Limb (tissue), 2 donors: ENCODE data around the gene RPL9.
"Not testable (repeated sequence)": the region's sequence is repeated elsewhere in the genome, so short reads cannot be mapped to it uniquely, and the experiment has no call there.

ENCODE experiments used
- DNase-seq, 2 donors: peaks; one replicate each; pipeline ENCODE4 v3.0.0-alpha.2; 2016; ENCODE audit errors: extremely low spot score in 2 of 2

RPL9 gene

DNA sequence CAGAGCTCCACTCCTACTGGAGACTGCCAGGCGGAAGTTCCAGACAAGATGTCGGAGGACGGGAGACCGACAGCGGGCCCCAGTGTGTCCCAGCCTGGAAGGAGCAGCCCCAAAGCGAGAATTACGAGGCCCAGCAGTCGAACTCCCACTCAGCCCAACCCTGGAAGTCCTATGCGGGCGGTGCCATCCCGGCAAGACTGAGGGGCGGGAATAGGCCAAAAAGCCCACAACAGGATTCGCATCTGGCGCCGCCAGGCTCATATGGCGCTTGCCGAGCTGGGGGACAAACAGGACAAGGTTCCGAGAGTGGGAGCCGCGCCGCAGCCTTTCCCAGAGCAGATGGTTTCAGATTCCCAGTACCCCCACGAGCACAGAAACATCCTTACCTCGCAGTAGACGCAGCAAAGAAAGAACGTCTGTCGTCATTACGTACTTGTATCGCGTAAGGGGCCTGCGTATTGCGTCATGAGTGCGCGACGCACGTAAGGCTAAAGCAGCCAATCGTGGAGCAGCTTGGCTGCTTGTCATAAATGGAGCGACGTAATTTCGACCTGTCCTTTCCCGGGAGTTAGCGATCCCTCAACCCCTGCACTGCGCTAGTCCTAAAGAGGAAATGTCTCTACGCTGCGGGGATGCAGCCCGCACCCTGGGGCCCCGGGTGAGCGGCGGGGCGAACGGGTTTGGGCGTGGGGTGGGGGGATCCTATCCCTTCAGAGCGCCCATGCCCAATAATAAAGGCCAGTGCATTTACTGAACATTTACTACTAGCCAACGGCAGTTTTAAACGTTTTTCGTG, at the start of gene RPL9, which contains the start of gene LIAS:
RPL9 (minus strand) TSS at position 418 of the 796 bp plus-strand sequence. CDS start 483 bp downstream, outside the sequence.
LIAS (plus strand) TSS at position 552 of the 796 bp plus-strand sequence; CDS start at position 614, 62 bp downstream.
- peak; percentile 96 to 97 for DNase-seq

GRCh38 chr4:39505581-39505980, 46.9 kb upstream of the RPL9 start:
- no peak for DNase-seq

DNA sequence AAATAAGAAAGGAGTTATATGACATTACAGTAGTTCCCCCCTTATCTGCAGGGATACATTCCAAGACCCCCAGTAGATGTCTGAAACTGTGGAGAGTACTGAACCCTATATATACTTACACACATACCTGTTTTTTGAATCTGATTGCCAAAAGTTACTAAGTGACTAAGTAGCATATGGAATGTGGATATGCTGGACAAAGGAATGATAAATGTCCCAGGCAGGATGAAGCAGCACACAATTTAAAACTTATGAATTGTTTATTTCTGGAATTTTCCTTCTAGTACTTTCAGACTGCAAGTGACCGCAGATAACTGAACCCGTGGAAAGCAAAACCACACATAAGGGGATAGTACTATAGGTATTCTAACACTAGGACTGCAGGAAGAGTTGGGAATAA, 45.8 kb upstream of the RPL9 start:
- no peak for DNase-seq

- DNase-seq, result not testable (repeated sequence)
These were observed 43.9 kb upstream of the RPL9 start for GRCh38 chr4:39502664-39503035.

GRCh38 chr4:39502019-39502663, 43.4 kb upstream of the RPL9 start:
- no peak for DNase-seq

DNA sequence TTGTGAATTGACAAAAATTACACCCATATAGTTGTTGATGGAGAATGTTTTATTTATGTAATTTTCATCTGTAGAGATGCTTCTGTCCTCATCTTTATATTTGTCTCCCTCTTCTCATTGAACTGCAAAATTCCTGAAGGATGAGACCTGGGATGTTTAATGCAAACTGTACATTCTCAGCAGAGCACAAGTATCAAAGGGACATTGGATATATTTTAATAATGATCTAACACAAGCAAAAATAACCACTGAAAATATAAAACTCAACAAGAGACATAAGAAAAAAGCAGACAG, 40.0 kb upstream of the RPL9 start:
- no peak for DNase-seq

DNA sequence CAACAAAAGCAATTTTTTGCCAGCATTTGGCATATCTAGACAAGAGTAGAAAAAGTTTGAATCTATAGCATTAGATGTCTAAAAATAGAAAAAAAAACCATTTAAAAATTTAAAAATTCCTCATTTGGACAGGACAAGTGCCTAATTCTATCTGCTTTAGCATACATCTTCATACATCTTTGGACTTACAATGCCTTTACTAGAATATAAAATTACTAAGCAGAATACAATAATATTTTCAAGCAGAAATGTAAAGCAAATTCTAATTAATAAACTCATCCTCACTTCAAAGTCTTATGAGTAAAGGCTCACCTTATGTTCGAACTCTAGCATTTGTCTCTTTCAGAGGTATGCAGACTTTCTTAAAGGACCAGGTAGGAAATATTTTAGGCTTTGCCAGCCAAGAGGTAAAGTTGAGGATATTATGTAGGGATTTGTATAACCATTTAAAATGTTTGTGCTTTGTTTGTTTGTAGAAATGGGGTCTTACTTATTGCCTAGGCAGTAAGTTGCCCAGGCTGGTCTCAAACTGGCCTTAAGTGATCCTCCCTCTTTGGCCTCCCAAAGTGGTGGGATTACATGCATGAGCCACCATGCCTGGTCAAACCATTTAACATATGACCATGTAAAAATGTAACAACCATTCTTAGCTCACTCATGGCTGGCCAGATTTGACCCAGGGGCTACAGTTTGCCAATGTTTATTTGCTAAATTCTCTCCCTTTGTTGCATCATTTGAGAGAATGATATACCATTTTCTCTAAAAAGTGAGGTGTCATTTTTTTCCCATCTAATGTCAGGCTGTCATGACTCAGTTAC, 39.4 kb upstream of the RPL9 start:
- no peak for DNase-seq

DNA sequence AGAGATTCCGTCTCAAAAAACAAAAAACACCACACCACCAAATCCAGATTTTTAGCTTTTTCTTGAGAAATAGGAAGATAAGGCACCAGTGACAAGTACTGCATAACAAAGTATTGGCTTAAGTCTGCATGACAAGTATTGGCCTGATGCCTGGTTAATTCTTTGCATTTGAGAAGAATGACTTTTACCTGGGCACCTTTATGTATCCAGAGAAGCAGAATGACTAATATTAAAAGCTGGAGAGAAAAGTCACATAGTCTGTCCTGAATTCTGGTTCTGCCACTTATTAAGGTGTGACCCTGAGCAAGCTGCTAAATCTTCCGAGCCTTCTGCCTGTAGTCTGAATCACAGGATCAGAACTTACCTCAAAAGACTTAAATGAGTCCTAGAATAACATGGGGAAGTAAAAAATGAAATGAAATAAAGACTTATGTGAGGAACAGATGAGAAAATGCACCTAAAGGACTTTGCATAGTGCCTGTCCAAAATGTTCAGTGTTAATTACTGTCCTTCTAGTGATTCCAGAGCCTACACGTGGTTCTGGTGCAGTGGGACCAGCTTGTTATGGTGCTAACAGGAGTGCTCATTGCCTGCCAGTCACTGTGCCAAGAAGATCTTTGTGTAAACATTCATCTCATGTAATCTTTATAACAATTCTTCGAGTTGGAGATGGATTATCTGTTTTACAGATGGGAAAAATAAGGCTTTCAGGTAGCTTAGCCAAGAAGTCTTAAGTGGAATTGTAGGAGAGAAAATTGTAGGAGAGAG, 36.9 kb upstream of the RPL9 start:
- no peak for DNase-seq

- no peak for DNase-seq
These were observed 35.6 kb upstream of the RPL9 start for GRCh38 chr4:39494354-39494753.

DNA sequence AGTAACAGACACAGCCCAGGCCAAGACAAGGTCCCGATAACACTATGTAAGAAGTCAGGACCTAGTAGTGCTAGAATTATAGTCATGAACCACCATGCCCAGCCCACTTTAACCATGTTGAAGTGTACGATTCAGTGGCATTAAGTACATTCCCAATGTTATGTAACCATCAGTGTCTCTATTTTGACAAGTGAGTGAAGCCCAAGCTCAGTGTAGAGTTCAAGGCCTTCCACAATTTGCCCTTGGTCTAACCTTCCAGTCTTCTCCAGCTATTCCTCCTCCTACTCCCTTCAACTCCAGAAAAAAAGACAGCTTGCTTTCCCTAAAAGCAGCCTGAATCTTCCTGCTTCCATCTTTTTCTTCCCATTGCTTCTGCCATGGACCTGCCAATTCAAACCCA, 31.6 kb upstream of the RPL9 start:
- no peak for DNase-seq

- no peak for DNase-seq
These were observed 27.6 kb upstream of the RPL9 start for GRCh38 chr4:39486221-39486804.

DNA sequence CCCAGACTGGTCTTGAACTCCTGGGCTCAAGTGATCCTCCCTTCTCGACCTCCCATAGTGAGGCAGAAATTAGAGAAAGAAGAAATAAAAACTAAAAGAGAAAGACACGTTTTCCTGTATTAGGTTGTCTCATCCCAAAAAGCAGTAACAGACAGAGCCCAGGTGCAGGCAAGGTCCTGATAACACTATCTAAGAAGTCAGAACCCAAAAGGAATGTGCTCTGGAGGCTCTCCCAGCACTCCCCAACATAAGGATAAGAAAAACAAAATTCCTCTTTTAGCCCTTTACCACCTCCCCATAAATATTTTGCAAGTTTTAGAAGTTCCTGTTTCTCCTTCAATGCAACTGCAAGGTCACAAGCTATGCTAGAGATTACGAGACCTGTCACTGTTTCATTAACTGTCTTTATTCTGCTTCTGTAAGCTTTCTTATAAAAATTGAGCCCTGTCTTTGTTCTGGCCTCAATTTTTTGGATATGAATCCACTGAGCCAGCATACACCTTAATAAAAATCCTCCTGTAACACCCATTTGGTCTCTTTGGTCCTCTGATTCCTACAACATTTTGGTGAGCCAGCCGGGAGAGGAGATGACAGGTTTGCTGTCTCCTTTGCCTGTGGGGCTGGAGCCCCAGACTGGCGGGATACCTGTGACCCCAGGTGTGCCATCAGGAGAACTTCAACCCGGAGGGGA, 26.0 kb upstream of the RPL9 start:
- DNase-seq, result no peak

GRCh38 chr4:39480902-39481695, 22.4 kb upstream of the RPL9 start:
- no peak for DNase-seq

DNA sequence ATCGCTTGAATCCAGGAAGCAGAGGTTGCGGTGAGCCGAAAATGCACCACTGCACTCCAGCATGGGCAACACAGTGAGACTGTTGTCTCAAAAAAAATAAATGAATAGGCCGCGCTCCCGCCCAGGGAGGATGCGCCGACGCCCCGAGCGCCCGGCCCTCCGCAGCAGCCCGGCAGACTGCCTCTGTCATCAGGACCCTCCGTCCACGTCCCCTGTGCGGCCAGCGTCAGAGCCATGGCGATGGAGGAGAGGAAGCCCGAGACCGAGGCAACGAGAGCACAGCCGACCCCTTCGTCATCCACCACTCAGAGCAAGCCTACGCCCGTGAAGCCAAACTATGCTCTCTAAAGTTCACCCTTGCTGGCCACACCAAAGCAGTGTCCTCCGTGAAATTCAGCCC, 21.5 kb upstream of the RPL9 start:
- no peak for DNase-seq

DNA sequence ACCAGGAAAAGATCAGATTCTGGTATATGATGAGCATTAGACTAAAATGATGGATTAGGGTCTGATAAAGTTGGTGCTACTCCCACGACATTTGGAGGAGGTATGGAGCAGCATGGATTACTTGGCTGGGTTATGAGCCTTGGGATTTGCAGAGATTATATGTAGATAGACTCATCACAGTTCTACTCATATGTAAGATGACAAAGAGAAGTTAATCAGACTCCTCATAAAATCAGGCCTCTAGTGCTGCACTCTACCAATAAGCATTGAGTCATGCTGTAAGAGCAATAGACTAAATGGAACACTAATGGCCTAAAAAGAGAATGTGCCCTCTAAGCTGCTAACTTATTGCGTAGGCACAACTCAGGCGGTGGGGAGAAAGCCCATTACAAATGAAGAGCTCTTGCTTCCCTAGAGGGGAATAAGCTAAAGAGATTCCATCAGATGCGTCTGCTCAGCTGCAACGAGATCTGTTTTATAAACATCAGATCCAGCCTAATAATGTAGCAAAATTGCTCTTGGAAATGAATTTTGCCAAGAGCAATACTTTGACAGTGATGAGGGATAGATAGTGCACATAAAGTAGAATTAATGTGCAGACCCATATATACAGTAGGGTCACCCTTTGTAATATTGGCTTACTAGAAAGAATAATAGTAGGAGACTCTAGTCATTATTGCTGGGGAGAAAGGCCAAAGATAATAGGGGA, 17.6 kb upstream of the RPL9 start:
- no peak for DNase-seq

- no peak for DNase-seq
These were observed 13.7 kb upstream of the RPL9 start for GRCh38 chr4:39472396-39472795.

- no peak for DNase-seq
These were observed 11.7 kb upstream of the RPL9 start for GRCh38 chr4:39470402-39470801.

DNA sequence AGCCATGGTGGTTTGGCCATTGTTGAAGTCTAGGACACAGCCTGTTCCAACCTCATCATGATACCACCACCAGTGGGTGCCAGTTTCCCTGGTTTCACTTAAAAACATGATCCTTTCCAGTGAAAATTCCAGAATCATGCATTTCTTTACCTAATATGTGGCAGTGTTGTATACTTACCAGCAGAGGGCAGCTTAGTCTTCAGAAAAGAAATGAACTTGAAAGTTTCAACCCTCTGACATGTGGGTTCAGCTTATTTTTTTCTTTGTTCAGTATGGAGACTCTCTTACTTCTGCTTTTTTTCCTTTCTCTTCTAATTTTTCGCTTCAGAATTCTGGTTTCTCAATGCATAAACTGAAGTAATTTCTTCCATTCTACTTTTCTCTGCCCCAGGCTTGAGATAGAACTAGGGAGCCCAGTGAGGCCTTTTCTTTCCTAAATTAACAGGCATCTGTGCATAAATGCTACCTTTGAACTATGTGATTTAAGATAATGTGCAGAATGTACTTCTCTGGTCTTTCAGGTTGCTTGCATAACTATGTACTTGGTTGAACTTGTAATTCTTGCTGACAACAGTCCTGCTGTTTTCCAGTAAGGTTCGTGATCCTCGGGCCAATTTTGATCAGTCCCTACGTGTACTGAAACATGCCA, 10.8 kb upstream of the RPL9 start:
- DNase-seq, result peak; percentile 48 to 90

DNA sequence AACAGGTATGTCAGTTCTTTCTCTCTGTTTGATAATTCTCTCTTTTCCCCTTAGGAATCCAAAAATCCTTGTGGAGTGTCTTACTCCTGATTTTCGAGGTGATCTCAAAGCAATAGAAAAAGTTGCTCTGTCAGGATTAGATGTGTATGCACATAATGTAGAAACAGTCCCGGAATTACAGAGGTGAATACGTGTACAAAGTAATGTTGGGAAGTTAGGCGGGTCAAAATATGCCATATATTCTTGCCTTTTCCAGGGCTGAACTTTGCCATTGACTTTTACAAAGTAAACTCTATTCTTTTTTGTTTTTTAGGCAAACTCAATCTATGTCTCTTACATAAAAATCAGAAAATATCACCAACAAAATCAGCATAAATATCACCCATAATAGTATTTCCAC, 8.7 kb upstream of the RPL9 start:
- no peak for DNase-seq
